Right lobe of liver (tissue), 6 donors: ENCODE data around the gene ITGB8. TPM values are rescaled to one million over a fixed set of nuclear protein-coding genes. Genes with fewer than 3 reads are reported as not detected.

Source experiments
- ATAC-seq, 4 donors: fragments of 200-7000 bp; cut with Tn5 transposase; one replicate each; pipeline ENCODE4 v1.9.1; 2020; ENCODE audit warnings: mild to moderate bottlenecking in 4 of 4, moderate library complexity in 4 of 4
- DNase-seq, 3 donors: peaks; one replicate each; pipeline ENCODE4 v3.0.0-alpha.2; 2020
- H3K27ac ChIP-seq, 3 donors: fragments of 200-600 bp; one replicate each; pipeline ENCODE4 v1.8.0; 2022
- H3K27me3 ChIP-seq, 2 donors: fragments of 200-600 bp; one replicate each; pipeline ENCODE4 v1.8.0; 2022
- H3K36me3 ChIP-seq, 4 donors: fragments of 200-600 bp; sonication (generic) in 1 of 4; one replicate each; pipeline versions ENCODE4 v1.5.1 to v1.8.0; 2017 to 2022; ENCODE audit warnings: control low read depth in 1 of 4
- H3K4me1 ChIP-seq, 4 donors: fragments of 200-600 bp; sonication (generic) in 1 of 4; one replicate each; pipeline versions ENCODE4 v1.5.1 to v1.8.0; 2017 to 2022; ENCODE audit warnings: control low read depth in 1 of 4
- H3K4me3 ChIP-seq, 3 donors: fragments of 200-600 bp; one replicate each; pipeline ENCODE4 v1.8.0; 2022
- H3K9me3 ChIP-seq, 4 donors: fragments of 200-600 bp; sonication (generic) in 1 of 4; one replicate each; pipeline versions ENCODE4 v1.5.1 to v1.8.0; 2017 to 2022; ENCODE audit warnings: control low read depth in 1 of 4
- CTCF ChIP-seq, 4 donors: fragments of 200-600 bp in 3 of 4; fragments of 450-650 bp in 1 of 4; IDR thresholded peaks; one replicate each; pipeline versions ENCODE4 v1.5.1 to v1.8.0; 2016 to 2022; ENCODE audit warnings: antibody characterized with exemption in 4 of 4, mild to moderate bottlenecking in 2 of 4
- POLR2A ChIP-seq: fragments of 450-650 bp; IDR thresholded peaks from one replicate; pipeline ENCODE4 v1.6.1; 2017; ENCODE audit warnings: antibody characterized with exemption, mild to moderate bottlenecking
- WGBS: methylation state at CpG from one replicate; pipeline ENCODE4 v1.1.6; 2018; ENCODE audit warnings: low coverage, low lambda C conversion rate; ENCODE audit not compliant: insufficient coverage; ENCODE audit errors: missing lambda C conversion rate; 5-methylcytosine and 5-hydroxymethylcytosine counted together
- intact Hi-C, 2 donors: fragments of 100-400 bp; cut with DNase I; formaldehyde crosslinking; loops; one replicate each; pipeline versions ENCODE4 v1.11.2 to v1.14.1; 2022
- total RNA-seq, 6 experiments: library from RNA; depleted of rRNA in 2 of 6; stranded (reverse); fragments of >200 nt in 2 of 6; fragmentation: NEBNext Ultra II Directional in 3 of 6; extraction: Animal tissue kit (Norgen Biotek cat#: 25700) in 3 of 6; gene quantifications; one replicate each; pipeline versions ENCODE4 v1.1.0 to v1.2.4, GENCODE V29; 2016 to 2023
- donor health status: DM: no; HTN: yes; CAD: no.
- donor health status: DM: no; HTN: no; CAD: no.
- donor health status: DM: no; HTN: no; CAD: no.
- donor health status: DM: no; HTN: yes; CAD: no.
- donor health status: DM: no; HTN: yes; CAD: no.

ITGB8 gene
- total RNA-seq, 6 experiments from 2014 or later, result 0.43 to 0.70 (median 0.56) TPM

DNA sequence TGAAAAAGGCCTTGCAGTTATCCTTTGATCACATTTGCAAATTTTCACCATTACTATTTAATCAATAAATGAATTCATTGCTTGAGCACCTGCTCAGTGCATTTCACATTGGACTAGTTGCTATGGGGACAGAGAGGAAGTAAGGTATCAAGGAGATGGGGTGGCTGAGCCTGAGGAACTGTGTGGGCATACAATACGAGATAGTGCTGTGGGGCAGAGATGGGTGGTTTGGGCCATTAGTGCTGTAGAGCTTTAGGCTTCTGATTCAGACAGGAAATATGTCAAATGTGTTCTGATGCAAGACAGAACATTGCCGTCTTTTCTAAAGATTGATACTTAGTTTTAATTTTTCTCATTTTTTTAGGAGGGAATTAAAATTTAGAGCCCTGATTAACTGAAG, 13.2 kb downstream of the ITGB8 start:
- intact Hi-C loops, result no loop called here
- Histone ChIP-seq H3K27ac (no peak overlapping the region), H3K27me3 (no peaks in the 10 kb centered on the region), H3K4me1 (no peaks in the 10 kb centered on the region), H3K4me3 (no peak overlapping the region), H3K9me3 (no peaks in the 10 kb centered on the region), H3K36me3 (no peaks in the 10 kb centered on the region)
- ATAC-seq, result no peak
- DNase-seq, result no peak
- TF ChIP-seq POLR2A (no peak), CTCF (IDR thresholded peaks at IDR 0.05) (no peak)
- 16% methylated on average over 2 of the region's 2 CpGs for WGBS

- no peaks in the 10 kb centered on the region for H3K36me3 ChIP-seq
- no peaks in the 10 kb centered on the region for H3K4me1 ChIP-seq
- no peak overlapping the region for H3K4me3 ChIP-seq
- intact Hi-C loops, result no loop called here
- WGBS, result 70% methylated on average over 4 of the region's 4 CpGs
- H3K27ac ChIP-seq, result no peak overlapping the region
- no peak for TF ChIP-seq CTCF (IDR thresholded peaks at IDR 0.05)
- TF ChIP-seq POLR2A, result no peak
- no peak for DNase-seq
- no peak for ATAC-seq
- H3K9me3 ChIP-seq, result no peaks in the 10 kb centered on the region
- no peaks in the 10 kb centered on the region for H3K27me3 ChIP-seq
These were observed 13.7 kb downstream of the ITGB8 start for GRCh38 chr7:20344396-20344795.

GRCh38 chr7:20346577-20346976, 15.9 kb downstream of the ITGB8 start:
- Histone ChIP-seq H3K9me3 (no peaks in the 10 kb centered on the region), H3K4me1 (no peaks in the 10 kb centered on the region), H3K27ac (no peak overlapping the region), H3K27me3 (no peaks in the 10 kb centered on the region), H3K36me3 (no peaks in the 10 kb centered on the region), H3K4me3 (no peak overlapping the region)
- TF ChIP-seq CTCF (IDR thresholded peaks at IDR 0.05), result no peak
- TF ChIP-seq POLR2A, result no peak
- ATAC-seq, result no peak
- WGBS, result 57% methylated on average over 4 of the region's 4 CpGs
- DNase-seq, result no peak
- intact Hi-C loops, result no loop called here

GRCh38 chr7:20347680-20348079, 17.0 kb downstream of the ITGB8 start:
- Histone ChIP-seq H3K27ac (no peak overlapping the region), H3K36me3 (no peaks in the 10 kb centered on the region), H3K4me1 (no peaks in the 10 kb centered on the region), H3K4me3 (no peak overlapping the region), H3K27me3 (no peaks in the 10 kb centered on the region), H3K9me3 (no peaks in the 10 kb centered on the region)
- ATAC-seq (no peak), DNase-seq (no peak)
- intact Hi-C loops, result no loop called here
- TF ChIP-seq CTCF (IDR thresholded peaks at IDR 0.05), result no peak
- TF ChIP-seq POLR2A, result no peak

DNA sequence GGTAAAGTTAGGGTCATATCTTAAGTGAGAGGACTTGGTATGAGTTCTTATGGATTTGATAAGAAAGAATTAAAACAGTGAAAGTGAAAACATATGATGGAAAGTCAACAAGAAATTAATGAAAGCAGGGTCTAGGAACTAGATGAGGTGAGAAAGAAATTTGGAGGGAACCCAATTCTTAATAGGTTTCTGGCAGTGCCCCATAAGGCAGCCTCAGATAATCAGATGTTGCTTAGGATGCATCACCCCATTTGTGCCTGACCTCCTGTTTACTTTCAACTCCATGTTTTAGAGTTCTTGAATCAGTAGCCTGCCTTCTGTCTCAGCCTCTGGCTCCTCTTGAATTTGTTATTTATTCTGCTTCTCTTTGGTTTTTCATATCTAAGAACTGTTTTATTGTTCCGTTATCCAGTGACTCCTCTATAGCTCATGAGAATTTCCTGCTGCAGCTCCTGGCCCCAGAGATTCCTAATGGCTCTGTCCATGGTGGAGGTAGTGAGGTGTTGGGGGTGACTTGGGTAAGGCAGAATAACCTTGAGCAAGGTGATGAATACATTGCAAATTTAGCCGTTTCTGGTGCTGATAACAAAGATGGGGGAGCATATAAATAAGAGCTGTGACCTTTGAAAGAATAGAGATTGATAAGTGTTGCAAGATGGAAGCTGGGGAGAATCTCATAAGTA, 17.6 kb downstream of the ITGB8 start:
- WGBS, result 39% methylated on average over 2 of the region's 2 CpGs
- no peaks in the 10 kb centered on the region for H3K4me1 ChIP-seq
- TF ChIP-seq CTCF (IDR thresholded peaks at IDR 0.05), result no peak
- no peak for TF ChIP-seq POLR2A
- H3K9me3 ChIP-seq, result no peaks in the 10 kb centered on the region
- DNase-seq (no peak), ATAC-seq (no peak)
- H3K27me3 ChIP-seq, result no peaks in the 10 kb centered on the region
- H3K36me3 ChIP-seq, result no peaks in the 10 kb centered on the region
- no peak overlapping the region for H3K27ac ChIP-seq
- no peak overlapping the region for H3K4me3 ChIP-seq
- intact Hi-C loops, result no loop called here
